A549 (cell line): Measurements from ENCODE around the gene FAM78B. TPM values are rescaled to one million over a fixed set of nuclear protein-coding genes. Genes with fewer than 3 reads are reported as not detected.

Experiments
- ATAC-seq, 2 experiments: fragments of 200-7000 bp in 1 of 2; fragments of >200 bp in 1 of 2; cut with Nextera tagmentation in 1 of 2; cut with Tn5 transposase in 1 of 2; 3 replicates each; pipeline versions ENCODE4 v1.8.0 to v1.9.1; 2018 to 2020; ENCODE audit warnings: mild to moderate bottlenecking in 1 of 2, moderate library complexity in 1 of 2
- CTCF ChIA-PET: fragments of 300-600 bp; sonication (Branson Sonifier 250); formaldehyde crosslinking; extraction: SDS; loops from one replicate; lab custom pipeline; 2021; ENCODE audit warnings: antibody characterized with exemption, inconsistent platforms; lab: Yijun Ruan, JAX
- POLR2A ChIA-PET: fragments of 350-600 bp; formaldehyde crosslinking; extraction: SDS; loops from one replicate; lab custom pipeline; 2021; ENCODE audit warnings: antibody characterized with exemption, inconsistent platforms; lab: Yijun Ruan, JAX
- DNase-seq, 2 experiments: peaks; one replicate each; pipeline versions ENCODE4 v3.0.0 to v3.0.0-alpha.2; 2011 to 2016; ENCODE audit warnings: low read depth in 1 of 2, low spot score in 1 of 2
- FAIRE-seq: peaks from 2 replicates; lab custom pipeline; 2011; peaks lifted over from hg19 to GRCh38; lab: Jason Lieb, UNC
- H3K27ac ChIP-seq, 2 experiments: fragments of >200 bp; sonication (Bioruptor Twin); formaldehyde crosslinking; 3 replicates each; pipeline ENCODE4 v1.5.1; 2016 to 2017
- H3K4me1 ChIP-seq: fragments of >200 bp; sonication (Bioruptor Twin); formaldehyde crosslinking; 3 replicates; pipeline ENCODE4 v1.6.1; 2016
- H3K4me2 ChIP-seq: fragments of >200 bp; sonication (Bioruptor Twin); formaldehyde crosslinking; 3 replicates; pipeline ENCODE4 v1.6.1; 2016
- H3K4me3 ChIP-seq: fragments of >200 bp; sonication (Bioruptor Twin); formaldehyde crosslinking; 3 replicates; pipeline ENCODE4 v1.5.1; 2016
- H3K9me3 ChIP-seq: fragments of >200 bp; sonication (Bioruptor Twin); formaldehyde crosslinking; 3 replicates; pipeline ENCODE4 v1.6.1; 2016
- CBX2 ChIP-seq: fragments of 200-600 bp; sonication (generic); IDR thresholded peaks from 2 replicates; pipeline ENCODE4 v1.6.1; 2016; ENCODE audit warnings: low read depth, mild to moderate bottlenecking, borderline replicate concordance
- EHMT2 ChIP-seq: fragments of 200-600 bp; sonication (generic); IDR thresholded peaks from 2 replicates; pipeline ENCODE4 v1.6.1; 2016; ENCODE audit warnings: antibody characterized with exemption, low read depth, mild to moderate bottlenecking, moderate library complexity
- EP300 ChIP-seq, 2 experiments: fragments of >200 bp; sonication (Bioruptor Twin); formaldehyde crosslinking; IDR thresholded peaks; 2 replicates in 1 of 2; 3 replicates in 1 of 2; pipeline ENCODE4 v1.6.1; 2016 to 2017
- HDAC2 ChIP-seq: fragments of 200-600 bp; sonication (generic); IDR thresholded peaks from 2 replicates; pipeline ENCODE4 v1.6.1; 2016
- HOXA7 ChIP-seq: fragments of 250-450 bp; sonication (Bioruptor Pico); IDR thresholded peaks from 2 replicates; pipeline ENCODE4 v1.5.0; 2020; ENCODE audit warnings: mild to moderate bottlenecking, moderate library complexity
- HOXB13 ChIP-seq: fragments of 250-450 bp; sonication (Bioruptor Pico); IDR thresholded peaks from 2 replicates; pipeline ENCODE4 v1.5.0; 2020; ENCODE audit warnings: low read depth, mild to moderate bottlenecking, moderate library complexity
- KDM5A ChIP-seq: fragments of 200-600 bp; sonication (generic); IDR thresholded peaks from 2 replicates; pipeline ENCODE4 v1.6.1; 2016; ENCODE audit warnings: antibody characterized with exemption, mild to moderate bottlenecking
- MAFK ChIP-seq: fragments of 450-650 bp; IDR thresholded peaks from 2 replicates; pipeline ENCODE4 v1.6.1; 2014; ENCODE audit not compliant: partially characterized antibody
- NR3C1 ChIP-seq: fragments of >200 bp; sonication (Bioruptor Twin); formaldehyde crosslinking; IDR thresholded peaks from 3 replicates; pipeline ENCODE4 v1.6.1; 2017
- RAD21 ChIP-seq, 2 experiments: fragments of >200 bp in 1 of 2; sonication (Bioruptor Twin) in 1 of 2; formaldehyde crosslinking in 1 of 2; IDR thresholded peaks in 1 of 2; conservative IDR thresholded peaks in 1 of 2; 2 replicates in 1 of 2; 3 replicates in 1 of 2; pipeline ENCODE4 v1.6.1; 2012 to 2018; ENCODE audit warnings: inconsistent platforms in 1 of 2
- RFX5 ChIP-seq: fragments of 450-650 bp; IDR thresholded peaks from 2 replicates; pipeline ENCODE4 v1.7.1; 2014; ENCODE audit warnings: antibody characterized with exemption, mild to moderate bottlenecking, moderate library complexity
- SMC3 ChIP-seq: fragments of >200 bp; sonication (Bioruptor Twin); formaldehyde crosslinking; IDR thresholded peaks from 3 replicates; pipeline ENCODE4 v1.6.1; 2018; ENCODE audit warnings: inconsistent platforms
- TFCP2L1 ChIP-seq: fragments of 250-450 bp; sonication (Bioruptor Pico); IDR thresholded peaks from 2 replicates; pipeline ENCODE4 v1.5.0; 2021; ENCODE audit warnings: mild to moderate bottlenecking
- TP53 ChIP-seq: fragments of 250-450 bp; sonication (Bioruptor Pico); IDR thresholded peaks from 2 replicates; pipeline ENCODE4 v1.5.0; 2021; ENCODE audit warnings: mild to moderate bottlenecking, moderate library complexity
- WGBS: methylation state at CpG from one replicate; pipeline ENCODE4 v1.1.6; 2017; ENCODE audit errors: missing lambda C conversion rate; 5-methylcytosine and 5-hydroxymethylcytosine counted together
- polyA plus RNA-seq, 4 experiments: library from polyadenylated mRNA; depleted of rRNA in 3 of 4; stranded (reverse); fragments of >200 nt; fragmentation: RNase III in 1 of 4; extraction: RNeasy Plus Mini Kit Qiagen cat#74134 plus additional on column Dnase treatment in 1 of 4; gene quantifications; 2 replicates in 3 of 4; 3 replicates in 1 of 4; pipeline ENCODE4 v1.2.3, GENCODE V29; 2011 to 2017
- TF ChIP-seq, protein P1 (sequence below): fragments of 150-350 bp; IDR thresholded peaks from 2 replicates; pipeline ENCODE4 v1.6.1; 2014; ENCODE audit warnings: low read depth, mild to moderate bottlenecking, low read length
- TF ChIP-seq, protein P2 (sequence below): fragments of >200 bp; sonication (Bioruptor Twin); formaldehyde crosslinking; IDR thresholded peaks from 3 replicates; pipeline ENCODE4 v1.6.1; 2016
- TF ChIP-seq, protein P3 (sequence below): fragments of 200-600 bp; sonication (generic); IDR thresholded peaks from 2 replicates; pipeline ENCODE4 v1.6.1; 2016; ENCODE audit warnings: antibody characterized with exemption, mild to moderate bottlenecking, moderate library complexity
- TF ChIP-seq, protein P4 (sequence below): IDR thresholded peaks from 2 replicates; pipeline ENCODE4 v1.6.1; 2012
- TF ChIP-seq, protein P5 (sequence below): fragments of 250-450 bp; sonication (Bioruptor Pico); IDR thresholded peaks from 2 replicates; pipeline ENCODE4 v1.5.0; 2021; ENCODE audit warnings: mild to moderate bottlenecking, moderate library complexity, borderline replicate concordance

FAM78B gene
- polyA plus RNA-seq, 2 of the 4 experiments (the other 2 are of a cell fraction) = 0.13 to 0.34 TPM

DNA sequence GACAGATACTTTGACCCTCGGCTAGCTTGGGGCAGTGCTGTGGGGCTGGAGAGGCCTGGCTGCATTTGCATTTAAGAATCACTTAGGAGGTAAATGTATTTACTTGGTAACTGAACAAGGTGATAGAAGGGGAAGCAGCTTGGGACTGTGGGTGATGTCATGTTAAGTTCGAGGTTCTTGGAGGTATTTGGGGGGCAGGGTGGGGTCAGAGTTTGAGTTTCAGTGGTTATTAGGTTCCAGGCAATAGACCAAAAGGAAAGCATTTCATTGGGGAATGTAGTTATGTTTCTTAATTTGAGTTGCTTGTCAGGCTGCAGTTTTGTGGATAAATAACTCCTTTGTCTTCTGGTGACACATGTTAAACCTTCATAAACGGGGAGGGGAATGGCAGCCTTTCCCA, 2.4 kb upstream of the FAM78B start:
- H3K4me1 ChIP-seq = peaks cover 13% of the 10 kb centered on the region
- 4% methylated on average over 3 of the region's 3 CpGs for WGBS
- FAIRE-seq (no peak), ATAC-seq (no peak), DNase-seq (no peak)
- H3K9me3 ChIP-seq = no peaks in the 10 kb centered on the region
- ChIA-PET CTCF (no interaction called here), POLR2A (no interaction called here)
- H3K4me3 ChIP-seq = no peak overlapping the region
- H3K27ac ChIP-seq = no peak overlapping the region
- TF ChIP-seq, protein P1, sequence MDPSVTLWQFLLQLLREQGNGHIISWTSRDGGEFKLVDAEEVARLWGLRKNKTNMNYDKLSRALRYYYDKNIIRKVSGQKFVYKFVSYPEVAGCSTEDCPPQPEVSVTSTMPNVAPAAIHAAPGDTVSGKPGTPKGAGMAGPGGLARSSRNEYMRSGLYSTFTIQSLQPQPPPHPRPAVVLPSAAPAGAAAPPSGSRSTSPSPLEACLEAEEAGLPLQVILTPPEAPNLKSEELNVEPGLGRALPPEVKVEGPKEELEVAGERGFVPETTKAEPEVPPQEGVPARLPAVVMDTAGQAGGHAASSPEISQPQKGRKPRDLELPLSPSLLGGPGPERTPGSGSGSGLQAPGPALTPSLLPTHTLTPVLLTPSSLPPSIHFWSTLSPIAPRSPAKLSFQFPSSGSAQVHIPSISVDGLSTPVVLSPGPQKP = no peak
- TF ChIP-seq KDM5A (no peak), HOXB13 (CRISPR knock-in tag) (no peak), EHMT2 (no peak), CBX2 (no peak), RAD21 (conservative IDR thresholded peaks at IDR 0.05 in 1 of 2, IDR thresholded peaks at IDR 0.05 in 1 of 2) (no peak), HDAC2 (no peak)
- TF ChIP-seq, protein P2, sequence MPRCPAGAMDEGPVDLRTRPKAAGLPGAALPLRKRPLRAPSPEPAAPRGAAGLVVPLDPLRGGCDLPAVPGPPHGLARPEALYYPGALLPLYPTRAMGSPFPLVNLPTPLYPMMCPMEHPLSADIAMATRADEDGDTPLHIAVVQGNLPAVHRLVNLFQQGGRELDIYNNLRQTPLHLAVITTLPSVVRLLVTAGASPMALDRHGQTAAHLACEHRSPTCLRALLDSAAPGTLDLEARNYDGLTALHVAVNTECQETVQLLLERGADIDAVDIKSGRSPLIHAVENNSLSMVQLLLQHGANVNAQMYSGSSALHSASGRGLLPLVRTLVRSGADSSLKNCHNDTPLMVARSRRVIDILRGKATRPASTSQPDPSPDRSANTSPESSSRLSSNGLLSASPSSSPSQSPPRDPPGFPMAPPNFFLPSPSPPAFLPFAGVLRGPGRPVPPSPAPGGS = no peak
- H3K4me2 ChIP-seq = no peak overlapping the region

DNA sequence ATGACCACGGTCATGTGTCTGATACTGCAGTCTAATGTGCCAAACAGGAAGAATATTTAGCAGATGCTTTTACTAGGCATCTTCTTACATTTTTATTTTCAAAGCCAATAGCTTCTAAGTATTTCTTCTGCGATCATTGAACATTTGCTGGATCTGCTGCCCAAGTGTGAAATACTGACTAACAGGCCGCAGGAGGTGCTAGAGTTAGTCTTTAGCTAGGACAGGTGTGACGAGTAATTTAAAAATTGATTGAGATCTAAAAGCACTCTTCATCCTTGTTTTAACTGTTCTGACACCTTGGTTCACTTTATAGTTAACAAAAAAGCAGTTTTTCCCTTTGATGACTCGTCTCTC, 748 bp upstream of the FAM78B start:
- ATAC-seq = no peak
- POLR2A ChIA-PET = no interaction called here
- FAIRE-seq = no peak
- WGBS = 70% methylated on average over 5 of the region's 5 CpGs
- peak overlapping the region; percentile 65 to 86; a peak in 4 of 6 replicates for H3K27ac ChIP-seq
- TF ChIP-seq HOXA7 (CRISPR knock-in tag) (no peak), KDM5A (no peak), TFCP2L1 (CRISPR knock-in tag) (no peak), NR3C1 (no peak), TP53 (CRISPR knock-in tag) (no peak), RFX5 (no peak), EHMT2 (no peak), SMC3 (no peak), EP300 (IDR thresholded peaks at IDR 0.05) (no peak), MAFK (no peak), HOXB13 (CRISPR knock-in tag) (no peak)
- TF ChIP-seq, protein P3, sequence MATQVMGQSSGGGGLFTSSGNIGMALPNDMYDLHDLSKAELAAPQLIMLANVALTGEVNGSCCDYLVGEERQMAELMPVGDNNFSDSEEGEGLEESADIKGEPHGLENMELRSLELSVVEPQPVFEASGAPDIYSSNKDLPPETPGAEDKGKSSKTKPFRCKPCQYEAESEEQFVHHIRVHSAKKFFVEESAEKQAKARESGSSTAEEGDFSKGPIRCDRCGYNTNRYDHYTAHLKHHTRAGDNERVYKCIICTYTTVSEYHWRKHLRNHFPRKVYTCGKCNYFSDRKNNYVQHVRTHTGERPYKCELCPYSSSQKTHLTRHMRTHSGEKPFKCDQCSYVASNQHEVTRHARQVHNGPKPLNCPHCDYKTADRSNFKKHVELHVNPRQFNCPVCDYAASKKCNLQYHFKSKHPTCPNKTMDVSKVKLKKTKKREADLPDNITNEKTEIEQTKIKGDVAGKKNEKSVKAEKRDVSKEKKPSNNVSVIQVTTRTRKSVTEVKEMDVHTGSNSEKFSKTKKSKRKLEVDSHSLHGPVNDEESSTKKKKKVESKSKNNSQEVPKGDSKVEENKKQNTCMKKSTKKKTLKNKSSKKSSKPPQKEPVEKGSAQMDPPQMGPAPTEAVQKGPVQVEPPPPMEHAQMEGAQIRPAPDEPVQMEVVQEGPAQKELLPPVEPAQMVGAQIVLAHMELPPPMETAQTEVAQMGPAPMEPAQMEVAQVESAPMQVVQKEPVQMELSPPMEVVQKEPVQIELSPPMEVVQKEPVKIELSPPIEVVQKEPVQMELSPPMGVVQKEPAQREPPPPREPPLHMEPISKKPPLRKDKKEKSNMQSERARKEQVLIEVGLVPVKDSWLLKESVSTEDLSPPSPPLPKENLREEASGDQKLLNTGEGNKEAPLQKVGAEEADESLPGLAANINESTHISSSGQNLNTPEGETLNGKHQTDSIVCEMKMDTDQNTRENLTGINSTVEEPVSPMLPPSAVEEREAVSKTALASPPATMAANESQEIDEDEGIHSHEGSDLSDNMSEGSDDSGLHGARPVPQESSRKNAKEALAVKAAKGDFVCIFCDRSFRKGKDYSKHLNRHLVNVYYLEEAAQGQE = no peak
- TF ChIP-seq, protein P1 = no peak
- TF ChIP-seq, protein P4, sequence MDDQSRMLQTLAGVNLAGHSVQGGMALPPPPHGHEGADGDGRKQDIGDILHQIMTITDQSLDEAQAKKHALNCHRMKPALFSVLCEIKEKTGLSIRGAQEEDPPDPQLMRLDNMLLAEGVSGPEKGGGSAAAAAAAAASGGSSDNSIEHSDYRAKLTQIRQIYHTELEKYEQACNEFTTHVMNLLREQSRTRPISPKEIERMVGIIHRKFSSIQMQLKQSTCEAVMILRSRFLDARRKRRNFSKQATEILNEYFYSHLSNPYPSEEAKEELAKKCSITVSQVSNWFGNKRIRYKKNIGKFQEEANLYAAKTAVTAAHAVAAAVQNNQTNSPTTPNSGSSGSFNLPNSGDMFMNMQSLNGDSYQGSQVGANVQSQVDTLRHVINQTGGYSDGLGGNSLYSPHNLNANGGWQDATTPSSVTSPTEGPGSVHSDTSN = no peak
- TF ChIP-seq, protein P5, sequence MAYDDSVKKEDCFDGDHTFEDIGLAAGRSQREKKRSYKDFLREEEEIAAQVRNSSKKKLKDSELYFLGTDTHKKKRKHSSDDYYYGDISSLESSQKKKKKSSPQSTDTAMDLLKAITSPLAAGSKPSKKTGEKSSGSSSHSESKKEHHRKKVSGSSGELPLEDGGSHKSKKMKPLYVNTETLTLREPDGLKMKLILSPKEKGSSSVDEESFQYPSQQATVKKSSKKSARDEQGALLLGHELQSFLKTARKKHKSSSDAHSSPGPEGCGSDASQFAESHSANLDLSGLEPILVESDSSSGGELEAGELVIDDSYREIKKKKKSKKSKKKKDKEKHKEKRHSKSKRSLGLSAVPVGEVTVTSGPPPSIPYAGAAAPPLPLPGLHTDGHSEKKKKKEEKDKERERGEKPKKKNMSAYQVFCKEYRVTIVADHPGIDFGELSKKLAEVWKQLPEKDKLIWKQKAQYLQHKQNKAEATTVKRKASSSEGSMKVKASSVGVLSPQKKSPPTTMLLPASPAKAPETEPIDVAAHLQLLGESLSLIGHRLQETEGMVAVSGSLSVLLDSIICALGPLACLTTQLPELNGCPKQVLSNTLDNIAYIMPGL = no peak
- TF ChIP-seq, all 56 proteins: peak for 0
- Histone ChIP-seq H3K4me1 (peaks cover 13% of the 10 kb centered on the region), H3K4me2 (peak overlapping the region; percentile 85), H3K9me3 (no peaks in the 10 kb centered on the region), H3K4me3 (peak overlapping the region; percentile 57)
- CTCF ChIA-PET = interaction anchor here (0.7 to 1.5 kb wide), 2 partner anchors 10 to 12 kb away, joined by 3 to 7 read pairs; no protein-coding TSS in a partner anchor
- DNase-seq = no peak
